SK-N-SH (cell line): ENCODE results near the gene NUFIP1.

Source experiments
- CHD2 ChIP-seq: fragments of 150-350 bp; IDR thresholded peaks from 2 replicates; pipeline ENCODE4 v1.6.1; 2018; ENCODE audit warnings: low read length; ENCODE audit not compliant: partially characterized antibody
- EP300 ChIP-seq, 2 experiments: IDR thresholded peaks; 2 replicates each; pipeline versions ENCODE4 v1.4.0 to v1.6.1; 2012; ENCODE audit warnings: borderline replicate concordance in 1 of 2, low read depth in 1 of 2, low read length in 1 of 2
- EZH2phosphoT487 ChIP-seq: fragments of 200-600 bp; sonication (generic); IDR thresholded peaks from 2 replicates; pipeline ENCODE4 v1.6.1; 2017; ENCODE audit warnings: low read depth, mixed run types, mild to moderate bottlenecking, antibody characterized with exemption, moderate library complexity, borderline replicate concordance
- NRF1 ChIP-seq: IDR thresholded peaks from 2 replicates; pipeline ENCODE4 v1.6.1; 2012; ENCODE audit warnings: low read depth, mild to moderate bottlenecking, low read length
- POLR2AphosphoS5 ChIP-seq: IDR thresholded peaks from 2 replicates; pipeline ENCODE4 v1.6.1; 2012; ENCODE audit warnings: low read depth, low read length
- TEAD4 ChIP-seq: IDR thresholded peaks from 2 replicates; pipeline ENCODE4 v1.4.0; 2012; ENCODE audit warnings: mild to moderate bottlenecking, borderline replicate concordance; ENCODE audit not compliant: insufficient read depth
- YY1 ChIP-seq: IDR thresholded peaks from 2 replicates; pipeline ENCODE4 v1.4.0; 2012; ENCODE audit warnings: low read depth, mild to moderate bottlenecking
- TF ChIP-seq, protein P1 (sequence below): fragments of 200-600 bp; sonication (generic); IDR thresholded peaks from 2 replicates; pipeline ENCODE4 v1.6.1; 2017; ENCODE audit warnings: antibody characterized with exemption, mild to moderate bottlenecking, moderate library complexity
- TF ChIP-seq, protein P2 (sequence below): fragments of 150-350 bp; IDR thresholded peaks from 2 replicates; pipeline ENCODE4 v1.6.1; 2017; ENCODE audit warnings: antibody characterized with exemption, low read length, low read depth, borderline replicate concordance
- TF ChIP-seq, protein P3 (sequence below): IDR thresholded peaks from 2 replicates; pipeline ENCODE4 v1.6.1; 2012; ENCODE audit warnings: mild to moderate bottlenecking, low read depth, low read length, moderate library complexity

DNA sequence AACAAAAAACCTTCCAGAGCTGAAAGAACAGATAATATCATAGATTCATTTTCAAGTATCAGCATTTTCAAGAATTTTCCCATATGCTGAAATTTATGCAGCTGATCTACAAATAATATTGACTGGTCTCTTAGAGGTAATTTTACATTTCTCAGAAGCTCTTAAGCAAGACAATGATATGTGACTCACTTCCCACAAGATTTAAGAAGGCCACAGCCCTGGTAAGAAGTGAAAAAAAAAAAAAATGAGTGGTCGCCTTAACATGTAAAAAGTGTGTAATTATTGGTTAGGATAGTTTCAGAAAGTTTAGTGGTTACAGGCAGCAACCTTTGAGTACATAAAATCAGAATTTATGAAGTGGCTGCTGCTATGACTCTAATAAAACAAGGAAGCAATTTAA, 54.5 kb downstream of the NUFIP1 start:
- TF ChIP-seq, protein P1, sequence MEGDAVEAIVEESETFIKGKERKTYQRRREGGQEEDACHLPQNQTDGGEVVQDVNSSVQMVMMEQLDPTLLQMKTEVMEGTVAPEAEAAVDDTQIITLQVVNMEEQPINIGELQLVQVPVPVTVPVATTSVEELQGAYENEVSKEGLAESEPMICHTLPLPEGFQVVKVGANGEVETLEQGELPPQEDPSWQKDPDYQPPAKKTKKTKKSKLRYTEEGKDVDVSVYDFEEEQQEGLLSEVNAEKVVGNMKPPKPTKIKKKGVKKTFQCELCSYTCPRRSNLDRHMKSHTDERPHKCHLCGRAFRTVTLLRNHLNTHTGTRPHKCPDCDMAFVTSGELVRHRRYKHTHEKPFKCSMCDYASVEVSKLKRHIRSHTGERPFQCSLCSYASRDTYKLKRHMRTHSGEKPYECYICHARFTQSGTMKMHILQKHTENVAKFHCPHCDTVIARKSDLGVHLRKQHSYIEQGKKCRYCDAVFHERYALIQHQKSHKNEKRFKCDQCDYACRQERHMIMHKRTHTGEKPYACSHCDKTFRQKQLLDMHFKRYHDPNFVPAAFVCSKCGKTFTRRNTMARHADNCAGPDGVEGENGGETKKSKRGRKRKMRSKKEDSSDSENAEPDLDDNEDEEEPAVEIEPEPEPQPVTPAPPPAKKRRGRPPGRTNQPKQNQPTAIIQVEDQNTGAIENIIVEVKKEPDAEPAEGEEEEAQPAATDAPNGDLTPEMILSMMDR, result no peak
- TF ChIP-seq, protein P2, sequence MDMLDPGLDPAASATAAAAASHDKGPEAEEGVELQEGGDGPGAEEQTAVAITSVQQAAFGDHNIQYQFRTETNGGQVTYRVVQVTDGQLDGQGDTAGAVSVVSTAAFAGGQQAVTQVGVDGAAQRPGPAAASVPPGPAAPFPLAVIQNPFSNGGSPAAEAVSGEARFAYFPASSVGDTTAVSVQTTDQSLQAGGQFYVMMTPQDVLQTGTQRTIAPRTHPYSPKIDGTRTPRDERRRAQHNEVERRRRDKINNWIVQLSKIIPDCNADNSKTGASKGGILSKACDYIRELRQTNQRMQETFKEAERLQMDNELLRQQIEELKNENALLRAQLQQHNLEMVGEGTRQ, result no peak
- TF ChIP-seq NRF1 (no peak), POLR2AphosphoS5 (no peak), EP300 (IDR thresholded peaks at IDR 0.05; ENCODE audit: borderline replicate concordance in 1 of 2, low read depth in 1 of 2, low read length in 1 of 2) (no peak), EZH2phosphoT487 (no peak), YY1 (no peak), CHD2 (no peak), TEAD4 (no peak)
- TF ChIP-seq, protein P3, sequence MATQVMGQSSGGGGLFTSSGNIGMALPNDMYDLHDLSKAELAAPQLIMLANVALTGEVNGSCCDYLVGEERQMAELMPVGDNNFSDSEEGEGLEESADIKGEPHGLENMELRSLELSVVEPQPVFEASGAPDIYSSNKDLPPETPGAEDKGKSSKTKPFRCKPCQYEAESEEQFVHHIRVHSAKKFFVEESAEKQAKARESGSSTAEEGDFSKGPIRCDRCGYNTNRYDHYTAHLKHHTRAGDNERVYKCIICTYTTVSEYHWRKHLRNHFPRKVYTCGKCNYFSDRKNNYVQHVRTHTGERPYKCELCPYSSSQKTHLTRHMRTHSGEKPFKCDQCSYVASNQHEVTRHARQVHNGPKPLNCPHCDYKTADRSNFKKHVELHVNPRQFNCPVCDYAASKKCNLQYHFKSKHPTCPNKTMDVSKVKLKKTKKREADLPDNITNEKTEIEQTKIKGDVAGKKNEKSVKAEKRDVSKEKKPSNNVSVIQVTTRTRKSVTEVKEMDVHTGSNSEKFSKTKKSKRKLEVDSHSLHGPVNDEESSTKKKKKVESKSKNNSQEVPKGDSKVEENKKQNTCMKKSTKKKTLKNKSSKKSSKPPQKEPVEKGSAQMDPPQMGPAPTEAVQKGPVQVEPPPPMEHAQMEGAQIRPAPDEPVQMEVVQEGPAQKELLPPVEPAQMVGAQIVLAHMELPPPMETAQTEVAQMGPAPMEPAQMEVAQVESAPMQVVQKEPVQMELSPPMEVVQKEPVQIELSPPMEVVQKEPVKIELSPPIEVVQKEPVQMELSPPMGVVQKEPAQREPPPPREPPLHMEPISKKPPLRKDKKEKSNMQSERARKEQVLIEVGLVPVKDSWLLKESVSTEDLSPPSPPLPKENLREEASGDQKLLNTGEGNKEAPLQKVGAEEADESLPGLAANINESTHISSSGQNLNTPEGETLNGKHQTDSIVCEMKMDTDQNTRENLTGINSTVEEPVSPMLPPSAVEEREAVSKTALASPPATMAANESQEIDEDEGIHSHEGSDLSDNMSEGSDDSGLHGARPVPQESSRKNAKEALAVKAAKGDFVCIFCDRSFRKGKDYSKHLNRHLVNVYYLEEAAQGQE, result no peak
